Measurements from ENCODE around the gene UAP1.
A peak's percentile ranks its signal among the peaks of the same experiment; 100 is the strongest.

UAP1 gene

GRCh38 chr1:162561616-162562469 lies at the start of gene UAP1:
Gene UAP1, plus strand, starts transcription at chr1:162561722. Its CDS starts 4,347 bp downstream, at chr1:162566069.
- no peak for DNase-seq (ENCODE audit: low spot score)

- no peak for DNase-seq (ENCODE audit: low spot score)
Measured at GRCh38 chr1:162527314-162527713, 34.2 kb upstream of the UAP1 start.

GRCh38 chr1:162530307-162530987 lies 31.1 kb upstream of the UAP1 start:
- DNase-seq (ENCODE audit: low spot score): no peak

GRCh38 chr1:162530988-162531319 lies 30.6 kb upstream of the UAP1 start:
- no peak for DNase-seq (ENCODE audit: low spot score)

GRCh38 chr1:162535501-162535900 lies 26.0 kb upstream of the UAP1 start:
- no peak for DNase-seq (ENCODE audit: low spot score)

GRCh38 chr1:162536511-162536910 lies 25.0 kb upstream of the UAP1 start:
- peak; percentile 51 for DNase-seq (ENCODE audit: low spot score)

- DNase-seq (ENCODE audit: low spot score): no peak
Measured at GRCh38 chr1:162537216-162537615, 24.3 kb upstream of the UAP1 start.

GRCh38 chr1:162538815-162539431 lies 22.6 kb upstream of the UAP1 start:
- peak; percentile 70 for DNase-seq (ENCODE audit: low spot score)

- DNase-seq (ENCODE audit: low spot score): peak; percentile 82
Measured at GRCh38 chr1:162541619-162542141, 19.8 kb upstream of the UAP1 start.

- DNase-seq (ENCODE audit: low spot score): no peak
Measured at GRCh38 chr1:162543228-162543627, 18.3 kb upstream of the UAP1 start.

GRCh38 chr1:162548170-162548569 lies 13.4 kb upstream of the UAP1 start:
- DNase-seq (ENCODE audit: low spot score): peak; percentile 81

GRCh38 chr1:162549001-162549400 lies 12.5 kb upstream of the UAP1 start:
- no peak for DNase-seq (ENCODE audit: low spot score)

- no peak for DNase-seq (ENCODE audit: low spot score)
Measured at GRCh38 chr1:162550925-162551324, 10.6 kb upstream of the UAP1 start.

- DNase-seq (ENCODE audit: low spot score): peak; percentile 44
Measured at GRCh38 chr1:162551969-162552683, 9.4 kb upstream of the UAP1 start.

GRCh38 chr1:162552684-162553252 lies 8.8 kb upstream of the UAP1 start:
- DNase-seq (ENCODE audit: low spot score): no peak

GRCh38 chr1:162554258-162554657 lies 7.3 kb upstream of the UAP1 start:
- DNase-seq (ENCODE audit: low spot score): peak; percentile 49

- no peak for DNase-seq (ENCODE audit: low spot score)
Measured at GRCh38 chr1:162557536-162557935, 4.0 kb upstream of the UAP1 start.

- no peak for DNase-seq (ENCODE audit: low spot score)
Measured at GRCh38 chr1:162560303-162561036, 1.1 kb upstream of the UAP1 start.

GRCh38 chr1:162561037-162561615 lies 396 bp upstream of the UAP1 start:
- DNase-seq (ENCODE audit: low spot score): peak; percentile 97

GRCh38 chr1:162562470-162562828 lies 927 bp downstream of the UAP1 start:
- DNase-seq (ENCODE audit: low spot score): peak; percentile 47

GRCh38 chr1:162564762-162565218 lies 3.3 kb downstream of the UAP1 start:
- DNase-seq (ENCODE audit: low spot score): no peak
